MCF 10A (cell line): ENCODE results near the gene SLC25A43. TPM values are rescaled to one million over a fixed set of nuclear protein-coding genes. Genes with fewer than 3 reads are reported as not detected.

Experiments used
- BruUV-seq: library from RNA; stranded (reverse); fragments of 400-500 nt; replicated peaks from 2 replicates; lab custom pipeline; 2021; lab: Mats Ljungman, UMichigan
- CTCF ChIA-PET: fragments of 300-600 bp; sonication (Branson Sonifier 250); formaldehyde crosslinking; extraction: SDS; loops from one replicate; lab custom pipeline; 2021; ENCODE audit warnings: antibody characterized with exemption, inconsistent platforms; lab: Yijun Ruan, JAX
- POLR2A ChIA-PET: fragments of 300-600, 350-650 bp; sonication (Branson Sonifier 250); formaldehyde crosslinking; extraction: SDS; loops from one replicate; lab custom pipeline; 2020; ENCODE audit warnings: antibody characterized with exemption, inconsistent platforms; lab: Yijun Ruan, JAX
- DNase-seq: peaks from one replicate; pipeline ENCODE4 v3.0.0-alpha.2; 2018; ENCODE audit not compliant: unreplicated experiment
- H3K27ac Mint-ChIP-seq: one replicate; pipeline ENCODE4 v1.8.0; 2022; ENCODE audit warnings: mild to moderate bottlenecking, low read depth, mixed read lengths; ENCODE audit not compliant: unreplicated experiment
- H3K27me3 Mint-ChIP-seq: one replicate; pipeline ENCODE4 v1.8.0; 2022; ENCODE audit warnings: mixed read lengths; ENCODE audit not compliant: insufficient read depth, unreplicated experiment
- H3K36me3 Mint-ChIP-seq: one replicate; pipeline ENCODE4 v1.8.0; 2022; ENCODE audit warnings: mild to moderate bottlenecking, moderate library complexity, mixed read lengths; ENCODE audit not compliant: insufficient read depth, unreplicated experiment
- H3K4me1 Mint-ChIP-seq: one replicate; pipeline ENCODE4 v1.8.0; 2022; ENCODE audit warnings: mixed read lengths; ENCODE audit not compliant: insufficient read depth, unreplicated experiment
- H3K4me3 Mint-ChIP-seq: one replicate; pipeline ENCODE4 v1.8.0; 2022; ENCODE audit warnings: mild to moderate bottlenecking, moderate library complexity, mixed read lengths; ENCODE audit not compliant: unreplicated experiment
- H3K9me3 Mint-ChIP-seq: one replicate; pipeline ENCODE4 v1.8.0; 2022; ENCODE audit warnings: mixed read lengths; ENCODE audit not compliant: unreplicated experiment
- CTCF ChIP-seq: fragments of 200-600 bp; IDR thresholded peaks from one replicate; pipeline ENCODE4 v1.8.0; 2022; ENCODE audit warnings: antibody characterized with exemption, mild to moderate bottlenecking; ENCODE audit not compliant: unreplicated experiment
- intact Hi-C: fragments of 100-400 bp; cut with micrococcal nuclease; formaldehyde crosslinking; loops from 2 replicates; pipeline ENCODE4 v1.14.1; 2022
- total RNA-seq: library from RNA; stranded (reverse); gene quantifications from 2 replicates; pipeline ENCODE4 v1.2.3, GENCODE V29; 2022

Gene SLC25A43
- total RNA-seq, 1 experiment from 2014 or later, result 16.0 TPM

DNA sequence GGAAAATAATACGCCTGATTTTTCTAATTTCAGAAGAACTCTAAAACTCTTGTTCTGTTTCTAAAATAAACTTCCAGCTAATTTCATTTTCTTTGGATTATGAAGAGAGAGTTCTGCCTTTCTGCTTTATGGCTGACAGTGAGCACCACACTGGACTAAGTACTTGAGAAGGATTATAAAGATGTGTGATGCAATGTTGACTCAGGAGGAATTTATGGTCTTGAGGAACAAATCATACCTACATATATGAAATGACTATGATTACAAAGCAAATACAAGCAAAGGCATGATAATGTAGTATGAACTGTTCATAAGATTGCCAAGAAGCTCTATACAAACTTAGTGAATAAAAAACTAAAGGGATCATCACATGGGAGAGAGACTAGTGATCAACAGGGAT is 56.1 kb downstream of the SLC25A43 start:
- intact Hi-C loops, result no loop called here
- Mint-ChIP-seq H3K4me1 (peaks cover 11% of the 10 kb centered on the region), H3K9me3 (peaks cover 9% of the 10 kb centered on the region), H3K4me3 (no peak overlapping the region), H3K27me3 (no peaks in the 10 kb centered on the region), H3K27ac (no peak overlapping the region), H3K36me3 (peaks cover 23% of the 10 kb centered on the region)
- BruUV-seq, result no TSS peak
- DNase-seq, result peak; percentile 26
- no peak for TF ChIP-seq CTCF
- ChIA-PET CTCF (interaction anchor here (0.6 to 1.2 kb wide), 5 partner anchors 10 to 57 kb away, joined by 3 to 6 read pairs (median 4); no protein-coding TSS in a partner anchor), POLR2A (interaction anchor here (0.5 to 1.0 kb wide), 3 partner anchors 13 to 51 kb away, joined by 3 read pairs; partner anchors contain the start of gene SLC25A5)

- Mint-ChIP-seq H3K9me3 (peaks cover 9% of the 10 kb centered on the region), H3K4me3 (no peak overlapping the region), H3K4me1 (peaks cover 11% of the 10 kb centered on the region), H3K27ac (peak overlapping the region; percentile 25), H3K27me3 (no peaks in the 10 kb centered on the region), H3K36me3 (peaks cover 6% of the 10 kb centered on the region)
- intact Hi-C loops, result no loop called here
- DNase-seq, result no peak
- TF ChIP-seq CTCF, result no peak
- ChIA-PET CTCF (interaction anchor here (0.6 kb wide), 1 partner anchor 443 kb away, joined by 3 read pairs; no protein-coding TSS in a partner anchor), POLR2A (interaction anchor here (0.8 to 0.9 kb wide), 2 partner anchors 9 to 10 kb away, joined by 3 to 5 read pairs; partner anchors contain the start of gene SLC25A5)
- no TSS peak for BruUV-seq
These were observed 60.0 kb downstream of the SLC25A43 start for GRCh38 chrX:119459181-119459580.

- Mint-ChIP-seq H3K27me3 (no peaks in the 10 kb centered on the region), H3K9me3 (no peaks in the 10 kb centered on the region), H3K36me3 (peaks cover 24% of the 10 kb centered on the region), H3K4me3 (no peak overlapping the region), H3K4me1 (no peaks in the 10 kb centered on the region), H3K27ac (no peak overlapping the region)
- CTCF ChIA-PET, result interaction anchor here (0.6 to 1.2 kb wide), 2 partner anchors 10 to 319 kb away, joined by 4 read pairs; no protein-coding TSS in a partner anchor
- POLR2A ChIA-PET, result interaction anchor here (0.6 to 1.5 kb wide), 2 partner anchors 13 to 34 kb away, joined by 3 read pairs; no protein-coding TSS in a partner anchor
- intact Hi-C loops, result no loop called here
- no peak for TF ChIP-seq CTCF
- no peak for DNase-seq
- no TSS peak for BruUV-seq
These were observed 66.4 kb downstream of the SLC25A43 start for GRCh38 chrX:119465555-119465954.

- Mint-ChIP-seq H3K36me3 (peaks cover 37% of the 10 kb centered on the region), H3K4me1 (no peaks in the 10 kb centered on the region), H3K27me3 (no peaks in the 10 kb centered on the region), H3K4me3 (no peak overlapping the region), H3K27ac (no peak overlapping the region), H3K9me3 (no peaks in the 10 kb centered on the region)
- no peak for TF ChIP-seq CTCF
- POLR2A ChIA-PET, result interaction anchor here (0.5 to 1.3 kb wide), 2 partner anchors 9 to 231 kb away, joined by 3 read pairs; partner anchors contain the start of gene PGRMC1
- BruUV-seq, result no TSS peak
- intact Hi-C loops, result no loop called here
- DNase-seq, result no peak
- CTCF ChIA-PET, result interaction anchor here (1.2 kb wide), 1 partner anchor 12 kb away, joined by 4 read pairs; no protein-coding TSS in a partner anchor
These were observed 67.8 kb downstream of the SLC25A43 start for GRCh38 chrX:119466970-119467369.
